AG04450 (cell line): ENCODE measurements around the gene MS4A10. TPM values are rescaled to one million over a fixed set of nuclear protein-coding genes. Genes with fewer than 3 reads are reported as not detected.

ENCODE experiments used
- CTCF ChIA-PET: fragments of 300-600, 350-600 bp; formaldehyde crosslinking; extraction: SDS; loops from one replicate; lab custom pipeline; 2022; ENCODE audit warnings: antibody characterized with exemption, inconsistent platforms; lab: Charles Lee
- POLR2A ChIA-PET: fragments of 350-600 bp; formaldehyde crosslinking; extraction: SDS; loops from one replicate; lab custom pipeline; 2021; ENCODE audit warnings: antibody characterized with exemption, inconsistent platforms; lab: Yijun Ruan, JAX
- DNase-seq: peaks from one replicate; pipeline ENCODE4 v3.0.0-alpha.2; 2011; ENCODE audit warnings: low read depth, low spot score
- H3K27ac ChIP-seq: one replicate; pipeline ENCODE4 v1.5.1; 2012; ENCODE audit warnings: low read depth, low read length, control low read depth
- H3K27me3 ChIP-seq: one replicate; pipeline ENCODE4 v1.6.0; 2012; ENCODE audit warnings: low read length; ENCODE audit not compliant: control insufficient read depth, insufficient read depth
- H3K4me3 ChIP-seq: 2 replicates; pipeline ENCODE4 v1.5.1; 2011; ENCODE audit warnings: mild to moderate bottlenecking, low read depth, low read length, control low read depth
- H3K9me3 ChIP-seq: 2 replicates; pipeline ENCODE4 v1.5.1; 2012; ENCODE audit warnings: low read length; ENCODE audit not compliant: control insufficient read depth, insufficient read depth
- CTCF ChIP-seq: IDR thresholded peaks from 2 replicates; pipeline ENCODE4 v1.5.1; 2011; ENCODE audit warnings: low read depth, low read length, control low read depth, inconsistent platforms
- polyA plus RNA-seq: library from polyadenylated mRNA; depleted of rRNA; stranded (reverse); fragments of >200 nt; gene quantifications from 2 replicates; pipeline ENCODE4 v1.2.3, GENCODE V29; 2011

Gene MS4A10
- polyA plus RNA-seq, 1 experiment, result not detected

DNA sequence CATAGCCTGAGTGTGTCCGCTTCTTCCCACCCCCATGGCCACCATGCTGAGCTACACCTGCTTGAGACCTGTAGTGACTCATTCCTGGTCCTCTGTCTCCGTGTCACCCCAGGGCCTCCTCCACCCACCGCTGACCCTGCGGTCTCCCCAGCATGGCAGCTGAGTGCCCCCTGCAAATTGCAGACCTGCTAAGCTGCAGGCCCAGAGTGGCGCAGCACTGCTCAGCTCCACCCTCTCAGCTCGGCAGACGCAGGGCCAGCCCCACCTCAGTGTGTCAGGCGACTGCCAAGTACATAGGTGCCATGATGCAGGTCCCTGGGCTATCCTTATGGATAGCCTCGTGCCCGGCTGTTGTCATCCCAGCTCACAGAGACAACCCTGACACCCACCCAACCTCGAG lies 15.3 kb upstream of the MS4A10 start:
- ChIA-PET POLR2A (no interaction called here), CTCF (interaction anchor here (1.3 to 1.5 kb wide), 2 partner anchors 9 to 118 kb away, joined by 3 to 4 read pairs; no protein-coding TSS in a partner anchor)
- no peak overlapping the region for H3K4me3 ChIP-seq
- TF ChIP-seq CTCF, result no peak
- DNase-seq, result no peak
- H3K27ac ChIP-seq, result no peak overlapping the region
- peaks cover 9% of the 10 kb centered on the region for H3K27me3 ChIP-seq
- H3K9me3 ChIP-seq, result no peaks in the 10 kb centered on the region; the same call in 1 of the 2 replicates

DNA sequence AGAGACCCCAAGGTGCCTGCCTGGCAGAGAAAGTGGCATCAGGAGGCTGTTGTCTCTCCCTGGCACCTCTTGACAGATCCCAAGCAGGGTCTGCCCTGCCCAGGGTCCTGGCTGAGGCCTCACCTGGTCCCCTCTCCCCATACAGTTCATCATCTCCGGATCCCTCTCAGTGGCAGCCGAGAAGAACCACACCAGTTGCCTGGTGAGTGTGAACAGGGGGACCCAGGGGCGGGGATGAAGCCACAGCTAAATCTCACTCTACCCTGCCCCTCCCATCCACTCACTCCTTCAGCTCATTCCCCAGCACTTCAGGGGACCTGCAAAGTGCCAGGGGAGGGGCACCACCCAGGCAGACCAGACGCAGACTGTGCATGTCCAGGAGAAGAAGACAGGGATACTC lies 14.0 kb upstream of the MS4A10 start:
- no peaks in the 10 kb centered on the region; the same call in 1 of the 2 replicates for H3K9me3 ChIP-seq
- peaks cover 9% of the 10 kb centered on the region for H3K27me3 ChIP-seq
- no peak overlapping the region for H3K4me3 ChIP-seq
- ChIA-PET CTCF (interaction anchor here (1.1 to 1.7 kb wide), 3 partner anchors 8 to 128 kb away, joined by 3 to 7 read pairs (median 6); no protein-coding TSS in a partner anchor), POLR2A (no interaction called here)
- no peak overlapping the region for H3K27ac ChIP-seq
- no peak for DNase-seq
- no peak for TF ChIP-seq CTCF

DNA sequence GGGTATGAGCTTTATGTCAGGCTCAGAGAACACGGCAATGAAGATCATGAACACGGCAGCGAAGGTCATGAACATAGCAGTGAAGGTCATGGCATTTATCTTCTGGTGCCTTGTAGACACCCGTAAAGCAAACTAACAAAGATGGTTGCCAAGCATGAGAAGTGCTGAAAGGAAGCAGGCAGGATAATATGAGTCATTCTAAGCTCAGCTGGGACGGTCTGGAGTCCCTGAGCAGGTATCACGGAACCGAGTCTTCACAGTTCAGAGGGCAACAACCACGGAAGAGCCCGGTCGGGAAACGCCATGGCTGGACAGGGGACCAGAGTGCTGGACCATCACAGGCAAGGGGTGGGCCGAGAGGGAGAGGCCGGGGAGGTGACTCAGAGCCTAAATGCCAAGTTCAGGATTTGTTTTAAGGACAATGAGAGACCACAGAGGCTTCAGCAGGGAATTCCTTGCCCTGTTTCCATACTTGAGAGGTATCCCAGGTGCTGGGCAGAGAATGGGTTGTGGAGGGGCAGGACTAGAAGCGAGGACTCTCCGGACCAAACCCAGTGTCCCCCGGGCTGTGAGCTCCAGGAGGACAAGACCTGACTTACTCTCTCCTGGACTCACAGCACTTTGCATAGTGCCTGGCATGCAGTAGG lies 13.1 kb upstream of the MS4A10 start:
- Histone ChIP-seq H3K9me3 (no peaks in the 10 kb centered on the region; the same call in 1 of the 2 replicates), H3K27ac (no peak overlapping the region), H3K27me3 (peaks cover 9% of the 10 kb centered on the region), H3K4me3 (no peak overlapping the region)
- no peak for TF ChIP-seq CTCF
- ChIA-PET POLR2A (no interaction called here), CTCF (interaction anchor here (1.7 kb wide), 1 partner anchor 9 kb away, joined by 6 read pairs; no protein-coding TSS in a partner anchor)
- no peak for DNase-seq

GRCh38 chr11:60772666-60773065 lies 12.5 kb upstream of the MS4A10 start:
- POLR2A ChIA-PET, result no interaction called here
- CTCF ChIA-PET, result interaction anchor here (1.7 kb wide), 1 partner anchor 10 kb away, joined by 6 read pairs; no protein-coding TSS in a partner anchor
- TF ChIP-seq CTCF, result no peak
- no peak for DNase-seq
- Histone ChIP-seq H3K4me3 (no peak overlapping the region), H3K27ac (no peak overlapping the region), H3K27me3 (peaks cover 9% of the 10 kb centered on the region), H3K9me3 (no peaks in the 10 kb centered on the region; the same call in 1 of the 2 replicates)

DNA sequence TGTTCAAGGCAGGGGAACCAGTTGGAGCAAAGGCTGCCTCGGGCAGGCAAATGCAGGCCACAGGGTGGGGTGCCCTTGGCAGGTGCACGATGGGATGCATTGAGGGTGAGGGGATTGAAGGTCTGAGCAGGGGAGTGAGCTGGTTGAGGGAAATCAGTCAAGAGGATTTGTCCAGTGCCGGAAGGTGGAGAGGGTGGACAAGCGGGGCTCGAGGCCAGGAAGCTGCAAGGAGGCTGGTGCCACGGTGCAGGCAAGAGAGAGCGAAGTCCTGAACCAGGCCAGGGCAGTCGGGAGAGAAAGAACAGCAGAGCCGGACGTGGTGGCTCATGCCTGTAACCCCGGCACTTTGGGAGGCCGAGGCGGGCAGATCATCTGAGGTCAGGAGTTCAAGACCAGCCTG lies 10.4 kb upstream of the MS4A10 start:
- no peaks in the 10 kb centered on the region; the same call in 1 of the 2 replicates for H3K9me3 ChIP-seq
- POLR2A ChIA-PET, result no interaction called here
- CTCF ChIA-PET, result interaction anchor here (0.6 to 6.8 kb wide), 21 partner anchors 8 to 413 kb away, joined by 3 to 65 read pairs (median 5); partner anchors contain the start of genes MS4A10 and MS4A15
- no peak overlapping the region for H3K4me3 ChIP-seq
- no peak for TF ChIP-seq CTCF
- peaks cover 3% of the 10 kb centered on the region for H3K27me3 ChIP-seq
- no peak overlapping the region for H3K27ac ChIP-seq
- DNase-seq, result no peak
